DOHH2 (cell line): Measurements from ENCODE around the gene KCNH1.

Source experiments
- EZH2phosphoT487 ChIP-seq: fragments of 200-600 bp; sonication (generic); IDR thresholded peaks from 2 replicates; pipeline ENCODE4 v1.6.1; 2017; ENCODE audit warnings: borderline replicate concordance, mild to moderate bottlenecking, antibody characterized with exemption, low read length, moderate library complexity, mixed read lengths
- TF ChIP-seq, protein P1 (sequence below): fragments of 200-600 bp; sonication (generic); IDR thresholded peaks from one replicate; pipeline ENCODE4 v1.5.1; 2014; ENCODE audit warnings: antibody characterized with exemption, mild to moderate bottlenecking, low read depth, low read length; ENCODE audit not compliant: poor library complexity, severe bottlenecking

- TF ChIP-seq, protein P1, sequence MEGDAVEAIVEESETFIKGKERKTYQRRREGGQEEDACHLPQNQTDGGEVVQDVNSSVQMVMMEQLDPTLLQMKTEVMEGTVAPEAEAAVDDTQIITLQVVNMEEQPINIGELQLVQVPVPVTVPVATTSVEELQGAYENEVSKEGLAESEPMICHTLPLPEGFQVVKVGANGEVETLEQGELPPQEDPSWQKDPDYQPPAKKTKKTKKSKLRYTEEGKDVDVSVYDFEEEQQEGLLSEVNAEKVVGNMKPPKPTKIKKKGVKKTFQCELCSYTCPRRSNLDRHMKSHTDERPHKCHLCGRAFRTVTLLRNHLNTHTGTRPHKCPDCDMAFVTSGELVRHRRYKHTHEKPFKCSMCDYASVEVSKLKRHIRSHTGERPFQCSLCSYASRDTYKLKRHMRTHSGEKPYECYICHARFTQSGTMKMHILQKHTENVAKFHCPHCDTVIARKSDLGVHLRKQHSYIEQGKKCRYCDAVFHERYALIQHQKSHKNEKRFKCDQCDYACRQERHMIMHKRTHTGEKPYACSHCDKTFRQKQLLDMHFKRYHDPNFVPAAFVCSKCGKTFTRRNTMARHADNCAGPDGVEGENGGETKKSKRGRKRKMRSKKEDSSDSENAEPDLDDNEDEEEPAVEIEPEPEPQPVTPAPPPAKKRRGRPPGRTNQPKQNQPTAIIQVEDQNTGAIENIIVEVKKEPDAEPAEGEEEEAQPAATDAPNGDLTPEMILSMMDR, result no peak
- TF ChIP-seq EZH2phosphoT487, result no peak
Measured at GRCh38 chr1:211088156-211088555, 45.8 kb downstream of the KCNH1 start.
